ENCODE results near the gene SETD7.

The SETD7 gene

GRCh38 chr4:139599076-139599475 lies 43.1 kb upstream of the SETD7 start:
- TF ChIP-seq, protein P1, sequence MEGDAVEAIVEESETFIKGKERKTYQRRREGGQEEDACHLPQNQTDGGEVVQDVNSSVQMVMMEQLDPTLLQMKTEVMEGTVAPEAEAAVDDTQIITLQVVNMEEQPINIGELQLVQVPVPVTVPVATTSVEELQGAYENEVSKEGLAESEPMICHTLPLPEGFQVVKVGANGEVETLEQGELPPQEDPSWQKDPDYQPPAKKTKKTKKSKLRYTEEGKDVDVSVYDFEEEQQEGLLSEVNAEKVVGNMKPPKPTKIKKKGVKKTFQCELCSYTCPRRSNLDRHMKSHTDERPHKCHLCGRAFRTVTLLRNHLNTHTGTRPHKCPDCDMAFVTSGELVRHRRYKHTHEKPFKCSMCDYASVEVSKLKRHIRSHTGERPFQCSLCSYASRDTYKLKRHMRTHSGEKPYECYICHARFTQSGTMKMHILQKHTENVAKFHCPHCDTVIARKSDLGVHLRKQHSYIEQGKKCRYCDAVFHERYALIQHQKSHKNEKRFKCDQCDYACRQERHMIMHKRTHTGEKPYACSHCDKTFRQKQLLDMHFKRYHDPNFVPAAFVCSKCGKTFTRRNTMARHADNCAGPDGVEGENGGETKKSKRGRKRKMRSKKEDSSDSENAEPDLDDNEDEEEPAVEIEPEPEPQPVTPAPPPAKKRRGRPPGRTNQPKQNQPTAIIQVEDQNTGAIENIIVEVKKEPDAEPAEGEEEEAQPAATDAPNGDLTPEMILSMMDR (IDR thresholded peaks at IDR 0.05; ENCODE audit: control insufficient read depth, insufficient read depth, low read depth, low read length, missing control alignments) = no peak
- DNase-seq (ENCODE audit: low read depth) = no peak
- no peak overlapping the region for H3K4me3 ChIP-seq (ENCODE audit: control insufficient read depth, low read depth, low read length)

GRCh38 chr4:139596684-139597279 lies 40.8 kb upstream of the SETD7 start:
- TF ChIP-seq, protein P1 (IDR thresholded peaks at IDR 0.05; ENCODE audit: control insufficient read depth, insufficient read depth, low read depth, low read length, missing control alignments) = no peak
- DNase-seq (ENCODE audit: low read depth) = no peak
- H3K4me3 ChIP-seq (ENCODE audit: control insufficient read depth, low read depth, low read length) = no peak overlapping the region

GRCh38 chr4:139596034-139596683 lies 40.1 kb upstream of the SETD7 start:
- H3K4me3 ChIP-seq (ENCODE audit: control insufficient read depth, low read depth, low read length) = no peak overlapping the region
- no peak for DNase-seq (ENCODE audit: low read depth)
- TF ChIP-seq, protein P1 (IDR thresholded peaks at IDR 0.05; ENCODE audit: control insufficient read depth, insufficient read depth, low read depth, low read length, missing control alignments) = no peak

GRCh38 chr4:139594591-139595185 lies 38.7 kb upstream of the SETD7 start:
- TF ChIP-seq, protein P1 (IDR thresholded peaks at IDR 0.05; ENCODE audit: control insufficient read depth, insufficient read depth, low read depth, low read length, missing control alignments) = no peak
- no peak overlapping the region for H3K4me3 ChIP-seq (ENCODE audit: control insufficient read depth, low read depth, low read length)
- DNase-seq (ENCODE audit: low read depth) = no peak

DNA sequence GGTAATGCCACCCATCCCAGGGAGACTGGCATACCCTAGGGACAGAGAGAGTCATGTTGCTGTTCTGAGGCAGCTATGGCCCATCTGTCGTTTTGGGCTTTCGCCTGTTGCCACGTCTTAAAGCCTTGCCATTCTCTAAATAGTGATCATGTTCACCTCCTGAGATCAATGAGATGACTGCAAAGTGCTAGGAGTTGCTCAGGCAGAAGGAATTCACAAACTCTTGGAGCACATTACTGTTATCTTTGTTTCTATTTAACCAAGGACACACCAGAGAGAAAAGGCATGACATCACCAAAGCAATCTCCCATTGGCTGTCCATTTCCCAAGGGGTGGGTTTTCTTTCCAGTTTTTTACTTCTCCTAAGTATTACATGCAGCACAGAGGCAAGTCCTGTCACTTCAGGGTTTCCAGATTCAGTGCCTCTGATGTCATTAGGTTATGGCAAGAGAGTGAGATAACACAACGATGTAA lies 37.1 kb upstream of the SETD7 start:
- H3K4me3 ChIP-seq (ENCODE audit: control insufficient read depth, low read depth, low read length) = no peak overlapping the region
- TF ChIP-seq, protein P1 (IDR thresholded peaks at IDR 0.05; ENCODE audit: control insufficient read depth, insufficient read depth, low read depth, low read length, missing control alignments) = no peak
- no peak for DNase-seq (ENCODE audit: low read depth)

- DNase-seq (ENCODE audit: low read depth) = no peak
- TF ChIP-seq, protein P1 (IDR thresholded peaks at IDR 0.05; ENCODE audit: control insufficient read depth, insufficient read depth, low read depth, low read length, missing control alignments) = no peak
- H3K4me3 ChIP-seq (ENCODE audit: control insufficient read depth, low read depth, low read length) = no peak overlapping the region
These were observed 33.5 kb upstream of the SETD7 start for GRCh38 chr4:139589336-139590018.

Measured in AG09309 (cell line).